ENCODE data around the gene CDC42BPB. TPM values are rescaled to one million over a fixed set of nuclear protein-coding genes. Genes with fewer than 3 reads are reported as not detected.

CDC42BPB gene
- polyA plus RNA-seq, 1 of the 3 experiments (the other 2 are of a cell fraction) = 61.6 TPM

DNA sequence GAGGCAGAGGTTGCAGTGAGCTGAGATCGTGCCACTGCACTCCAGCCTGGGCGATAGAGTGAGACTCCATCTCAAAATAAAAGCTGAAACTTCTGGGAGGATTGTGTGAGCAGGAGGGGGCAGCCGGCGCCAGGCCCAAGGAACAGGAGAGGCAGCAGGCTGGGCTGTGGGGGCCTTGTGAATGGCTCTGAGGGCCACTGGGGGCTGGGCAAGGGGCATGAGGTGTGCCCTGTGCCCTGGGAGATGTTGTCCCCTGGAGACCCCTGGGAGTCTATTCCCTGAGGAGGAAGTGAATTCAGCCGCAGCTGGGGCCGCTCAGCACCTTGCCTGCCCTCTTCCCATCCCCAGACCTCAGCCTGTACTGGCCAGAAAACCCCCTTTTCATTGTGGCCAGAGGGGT, 31.6 kb upstream of the CDC42BPB start (continued):
- no peak for TF ChIP-seq ZBTB33 (IDR thresholded peaks at IDR 0.05; ENCODE audit: borderline replicate concordance, low read depth)

GRCh38 chr14:103087343-103087835, 30.0 kb upstream of the CDC42BPB start:
- H4K20me1 ChIP-seq (ENCODE audit: insufficient read depth) = no peaks in the 10 kb centered on the region
- H3K27me3 ChIP-seq (ENCODE audit: insufficient read depth) = peaks cover 12% of the 10 kb centered on the region
- H3K9me3 ChIP-seq = no peaks in the 10 kb centered on the region
- H3K79me2 ChIP-seq (ENCODE audit: insufficient read depth) = no peaks in the 10 kb centered on the region
- no peak for TF ChIP-seq RCOR1 (IDR thresholded peaks at IDR 0.05; ENCODE audit: low read length)
- no peak for TF ChIP-seq FOXJ3 (CRISPR knock-in tag; IDR thresholded peaks at IDR 0.05)
- TF ChIP-seq NRF1 (IDR thresholded peaks at IDR 0.05; ENCODE audit: low read depth, low read length) = no peak
- TF ChIP-seq, protein P1, sequence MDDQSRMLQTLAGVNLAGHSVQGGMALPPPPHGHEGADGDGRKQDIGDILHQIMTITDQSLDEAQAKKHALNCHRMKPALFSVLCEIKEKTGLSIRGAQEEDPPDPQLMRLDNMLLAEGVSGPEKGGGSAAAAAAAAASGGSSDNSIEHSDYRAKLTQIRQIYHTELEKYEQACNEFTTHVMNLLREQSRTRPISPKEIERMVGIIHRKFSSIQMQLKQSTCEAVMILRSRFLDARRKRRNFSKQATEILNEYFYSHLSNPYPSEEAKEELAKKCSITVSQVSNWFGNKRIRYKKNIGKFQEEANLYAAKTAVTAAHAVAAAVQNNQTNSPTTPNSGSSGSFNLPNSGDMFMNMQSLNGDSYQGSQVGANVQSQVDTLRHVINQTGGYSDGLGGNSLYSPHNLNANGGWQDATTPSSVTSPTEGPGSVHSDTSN (IDR thresholded peaks at IDR 0.05) = no peak
- no peak for TF ChIP-seq TEAD4 (IDR thresholded peaks at IDR 0.05; ENCODE audit: borderline replicate concordance, insufficient read depth)
- TF ChIP-seq YY1 (IDR thresholded peaks at IDR 0.05; ENCODE audit: low read depth) = no peak
- TF ChIP-seq, protein P2, sequence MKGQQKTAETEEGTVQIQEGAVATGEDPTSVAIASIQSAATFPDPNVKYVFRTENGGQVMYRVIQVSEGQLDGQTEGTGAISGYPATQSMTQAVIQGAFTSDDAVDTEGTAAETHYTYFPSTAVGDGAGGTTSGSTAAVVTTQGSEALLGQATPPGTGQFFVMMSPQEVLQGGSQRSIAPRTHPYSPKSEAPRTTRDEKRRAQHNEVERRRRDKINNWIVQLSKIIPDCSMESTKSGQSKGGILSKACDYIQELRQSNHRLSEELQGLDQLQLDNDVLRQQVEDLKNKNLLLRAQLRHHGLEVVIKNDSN (IDR thresholded peaks at IDR 0.05; ENCODE audit: borderline replicate concordance, low read depth) = no peak
- no peak for TF ChIP-seq EZH2phosphoT487 (IDR thresholded peaks at IDR 0.05; ENCODE audit: borderline replicate concordance, low read depth)
- no peak for TF ChIP-seq TCF12 (IDR thresholded peaks at IDR 0.05)
- TF ChIP-seq FOXM1 (IDR thresholded peaks at IDR 0.05; ENCODE audit: low read depth) = no peak
- TF ChIP-seq, protein P3, sequence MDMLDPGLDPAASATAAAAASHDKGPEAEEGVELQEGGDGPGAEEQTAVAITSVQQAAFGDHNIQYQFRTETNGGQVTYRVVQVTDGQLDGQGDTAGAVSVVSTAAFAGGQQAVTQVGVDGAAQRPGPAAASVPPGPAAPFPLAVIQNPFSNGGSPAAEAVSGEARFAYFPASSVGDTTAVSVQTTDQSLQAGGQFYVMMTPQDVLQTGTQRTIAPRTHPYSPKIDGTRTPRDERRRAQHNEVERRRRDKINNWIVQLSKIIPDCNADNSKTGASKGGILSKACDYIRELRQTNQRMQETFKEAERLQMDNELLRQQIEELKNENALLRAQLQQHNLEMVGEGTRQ (IDR thresholded peaks at IDR 0.05; ENCODE audit: borderline replicate concordance, low read depth, low read length) = no peak
- no peak for TF ChIP-seq GATA2 (CRISPR knock-in tag; IDR thresholded peaks at IDR 0.05)
- no peak for TF ChIP-seq GABPA (IDR thresholded peaks at IDR 0.05; ENCODE audit: low read depth)
- TF ChIP-seq RXRA (IDR thresholded peaks at IDR 0.05; ENCODE audit: borderline replicate concordance, low read depth) = no peak
- ChIA-PET CTCF (interaction anchor here (0.7 to 6.3 kb wide), 8 partner anchors 10 to 1016 kb away, joined by 3 to 69 read pairs (median 6); no protein-coding TSS in a partner anchor), POLR2A (no interaction called here)
- no peak overlapping the region for H3K9ac ChIP-seq
- H3K9me2 ChIP-seq = no peaks in the 10 kb centered on the region
- no peak overlapping the region for H3K4me3 ChIP-seq (ENCODE audit: low read depth in 2 of 2, low read length in 1 of 2)
- no peak overlapping the region for H2AFZ ChIP-seq (ENCODE audit: low read depth)
- H3K36me3 ChIP-seq (replicated peaks in 1 of 2; ENCODE audit: control insufficient read depth in 1 of 2, insufficient read depth in 2 of 2, low read length in 1 of 2) = no peaks in the 10 kb centered on the region
- H3K4me1 ChIP-seq (ENCODE audit: control insufficient read depth in 1 of 2, insufficient read depth in 2 of 2, low read depth in 1 of 2, low read length in 1 of 2) = peaks cover 0 to 4% of the 10 kb centered on the region in 2 experiments; a peak in 1 of 4 replicates
- 49% methylated on average over 6 of the region's 13 CpGs for whole genome bisulfite sequencing (ENCODE audit: low lambda C conversion rate)
- H3K27ac ChIP-seq (ENCODE audit: low read depth in 2 of 2, low read length in 1 of 2) = no peak overlapping the region
- peak; percentile 62 for DNase-seq
- no peak overlapping the region for H3K4me2 ChIP-seq
- H3F3A ChIP-seq (replicated peaks; ENCODE audit: insufficient read depth) = no peaks in the 10 kb centered on the region
